Activated T-helper 17 cell treated with anti-CD3 and anti-CD28 coated beads, Interleukin-2, amount 50 U/mL, for 72 hours (primary cell): ENCODE measurements around the gene KLHDC8A. TPM values are rescaled to one million over a fixed set of nuclear protein-coding genes. Genes with fewer than 3 reads are reported as not detected.
"Not testable (repeated sequence)": the region's sequence is repeated elsewhere in the genome, so short reads cannot be mapped to it uniquely, and the experiment has no call there.

Experiments
- ATAC-seq: fragments of 150-1000 bp; cut with Tn5 transposase; replicated peaks from 2 replicates; pipeline ENCODE4 v1.10.0; 2021; ENCODE audit warnings: mild to moderate bottlenecking, moderate library complexity
- H3K27ac Mint-ChIP-seq: one replicate; pipeline ENCODE4 v1.8.0; 2022; ENCODE audit warnings: mixed read lengths
- H3K27me3 Mint-ChIP-seq: one replicate; pipeline ENCODE4 v1.8.0; 2022; ENCODE audit warnings: mixed read lengths
- H3K36me3 Mint-ChIP-seq: one replicate; pipeline ENCODE4 v1.8.0; 2022; ENCODE audit warnings: low read depth, mild to moderate bottlenecking, mixed read lengths
- H3K4me1 Mint-ChIP-seq: one replicate; pipeline ENCODE4 v1.8.0; 2022; ENCODE audit warnings: mixed read lengths
- H3K4me3 Mint-ChIP-seq: one replicate; pipeline ENCODE4 v1.8.0; 2022; ENCODE audit warnings: mild to moderate bottlenecking, mixed read lengths
- H3K9me3 Mint-ChIP-seq: one replicate; pipeline ENCODE4 v1.8.0; 2022; ENCODE audit warnings: mixed read lengths
- total RNA-seq, 2 donors: library from RNA; stranded (reverse); gene quantifications; one replicate each; pipeline ENCODE4 v1.2.3, GENCODE V29; 2022

Gene KLHDC8A
- total RNA-seq, 2 donors from 2014 or later, result not detected

- H3K4me1 Mint-ChIP-seq, result peaks cover 31% of the 10 kb centered on the region
- H3K27ac Mint-ChIP-seq, result peak overlapping the region; percentile 22
- no peak overlapping the region for H3K4me3 Mint-ChIP-seq
- ATAC-seq, result no peak
- H3K9me3 Mint-ChIP-seq, result no peaks in the 10 kb centered on the region
- peaks cover 61% of the 10 kb centered on the region for H3K36me3 Mint-ChIP-seq
- no peaks in the 10 kb centered on the region for H3K27me3 Mint-ChIP-seq
Observed at GRCh38 chr1:205309741-205310140, 47.0 kb downstream of the KLHDC8A start.

GRCh38 chr1:205306929-205307566 lies 49.7 kb downstream of the KLHDC8A start:
- peaks cover 24% of the 10 kb centered on the region for H3K4me1 Mint-ChIP-seq
- no peak for ATAC-seq

GRCh38 chr1:205304695-205305070 lies 52.0 kb downstream of the KLHDC8A start:
- Mint-ChIP-seq H3K36me3 (peaks cover 52% of the 10 kb centered on the region), H3K9me3 (no peaks in the 10 kb centered on the region), H3K27ac (peak overlapping the region; percentile 45), H3K4me3 (no peak overlapping the region), H3K4me1 (peaks cover 14% of the 10 kb centered on the region), H3K27me3 (no peaks in the 10 kb centered on the region)
- peak; percentile 34 for ATAC-seq

More at GRCh38 chr1:205306929-205307566, 49.7 kb downstream of the KLHDC8A start:
- no peaks in the 10 kb centered on the region for H3K9me3 Mint-ChIP-seq
- no peak overlapping the region for H3K4me3 Mint-ChIP-seq
- peak overlapping the region; percentile 14 for H3K27ac Mint-ChIP-seq
- H3K36me3 Mint-ChIP-seq, result peaks cover 70% of the 10 kb centered on the region
- no peaks in the 10 kb centered on the region for H3K27me3 Mint-ChIP-seq

- no peaks in the 10 kb centered on the region for H3K27me3 Mint-ChIP-seq
- H3K36me3 Mint-ChIP-seq, result peaks cover 52% of the 10 kb centered on the region
- no peaks in the 10 kb centered on the region for H3K9me3 Mint-ChIP-seq
- no peak overlapping the region for H3K4me3 Mint-ChIP-seq
- peak overlapping the region; percentile 45 for H3K27ac Mint-ChIP-seq
- H3K4me1 Mint-ChIP-seq, result peaks cover 14% of the 10 kb centered on the region
- ATAC-seq, result no peak
Observed at GRCh38 chr1:205304046-205304694, 52.6 kb downstream of the KLHDC8A start.

- Mint-ChIP-seq H3K4me3 (no peak overlapping the region), H3K27ac (no peak overlapping the region), H3K4me1 (peaks cover 14% of the 10 kb centered on the region), H3K27me3 (no peaks in the 10 kb centered on the region), H3K36me3 (peaks cover 46% of the 10 kb centered on the region), H3K9me3 (no peaks in the 10 kb centered on the region)
- ATAC-seq, result no peak
Observed at GRCh38 chr1:205303247-205303888, 53.4 kb downstream of the KLHDC8A start.

GRCh38 chr1:205301842-205302588 lies 54.7 kb downstream of the KLHDC8A start:
- peaks cover 10% of the 10 kb centered on the region for H3K4me1 Mint-ChIP-seq
- peak overlapping the region; percentile 24 for H3K27ac Mint-ChIP-seq
- H3K9me3 Mint-ChIP-seq, result no peaks in the 10 kb centered on the region
- no peak for ATAC-seq
- H3K4me3 Mint-ChIP-seq, result no peak overlapping the region
- no peaks in the 10 kb centered on the region for H3K27me3 Mint-ChIP-seq
- peaks cover 33% of the 10 kb centered on the region for H3K36me3 Mint-ChIP-seq

- H3K27me3 Mint-ChIP-seq, result no peaks in the 10 kb centered on the region
- H3K4me1 Mint-ChIP-seq, result peaks cover 12% of the 10 kb centered on the region
- H3K36me3 Mint-ChIP-seq, result peaks cover 26% of the 10 kb centered on the region
- H3K27ac Mint-ChIP-seq, result no peak overlapping the region
- no peak overlapping the region for H3K4me3 Mint-ChIP-seq
- no peak for ATAC-seq
- no peaks in the 10 kb centered on the region for H3K9me3 Mint-ChIP-seq
Observed at GRCh38 chr1:205301205-205301821, 55.4 kb downstream of the KLHDC8A start.

GRCh38 chr1:205300149-205300548 lies 56.6 kb downstream of the KLHDC8A start:
- H3K4me3 Mint-ChIP-seq, result no peak overlapping the region

GRCh38 chr1:205298191-205298994 lies 58.3 kb downstream of the KLHDC8A start:
- no peaks in the 10 kb centered on the region for H3K27me3 Mint-ChIP-seq
- peaks cover 21% of the 10 kb centered on the region for H3K4me1 Mint-ChIP-seq
- no peak for ATAC-seq

More at GRCh38 chr1:205300149-205300548, 56.6 kb downstream of the KLHDC8A start:
- no peaks in the 10 kb centered on the region for H3K9me3 Mint-ChIP-seq
- H3K36me3 Mint-ChIP-seq, result peaks cover 14% of the 10 kb centered on the region
- H3K27ac Mint-ChIP-seq, result no peak overlapping the region
- H3K27me3 Mint-ChIP-seq, result no peaks in the 10 kb centered on the region
- ATAC-seq, result no peak
- H3K4me1 Mint-ChIP-seq, result peaks cover 17% of the 10 kb centered on the region

GRCh38 chr1:205297546-205298177 lies 59.1 kb downstream of the KLHDC8A start:
- not testable (repeated sequence) for H3K4me3 Mint-ChIP-seq, H3K36me3 Mint-ChIP-seq, H3K9me3 Mint-ChIP-seq, ATAC-seq, H3K27me3 Mint-ChIP-seq, H3K27ac Mint-ChIP-seq
- peaks cover 21% of the 10 kb centered on the region for H3K4me1 Mint-ChIP-seq

More at GRCh38 chr1:205298191-205298994, 58.3 kb downstream of the KLHDC8A start:
- Mint-ChIP-seq H3K27ac (no peak overlapping the region), H3K9me3 (no peaks in the 10 kb centered on the region), H3K4me3 (no peak overlapping the region), H3K36me3 (peaks cover 6% of the 10 kb centered on the region)

GRCh38 chr1:205296154-205296553 lies 60.6 kb downstream of the KLHDC8A start:
- Mint-ChIP-seq H3K27ac (peak overlapping the region; percentile 54), H3K4me3 (no peak overlapping the region), H3K4me1 (peaks cover 21% of the 10 kb centered on the region), H3K27me3 (no peaks in the 10 kb centered on the region), H3K36me3 (no peaks in the 10 kb centered on the region), H3K9me3 (no peaks in the 10 kb centered on the region)
- peak; percentile 35 for ATAC-seq

GRCh38 chr1:205294934-205295333 lies 61.8 kb downstream of the KLHDC8A start:
- Mint-ChIP-seq H3K27ac (no peak overlapping the region), H3K4me1 (peaks cover 21% of the 10 kb centered on the region), H3K27me3 (no peaks in the 10 kb centered on the region), H3K36me3 (no peaks in the 10 kb centered on the region), H3K4me3 (no peak overlapping the region), H3K9me3 (no peaks in the 10 kb centered on the region)
- ATAC-seq, result no peak
